Cerebellar nuclear complex (tissue), 1 donor: Measurements from ENCODE around the gene FNDC3B.
"Not testable (repeated sequence)": the region's sequence is repeated elsewhere in the genome, so short reads cannot be mapped to it uniquely, and the experiment has no call there.

ENCODE experiments used
- DNase-seq, 2 experiments: peaks; one replicate each; lab custom pipeline; 2025; lab: John Stamatoyannopoulos, UW

FNDC3B gene

DNA sequence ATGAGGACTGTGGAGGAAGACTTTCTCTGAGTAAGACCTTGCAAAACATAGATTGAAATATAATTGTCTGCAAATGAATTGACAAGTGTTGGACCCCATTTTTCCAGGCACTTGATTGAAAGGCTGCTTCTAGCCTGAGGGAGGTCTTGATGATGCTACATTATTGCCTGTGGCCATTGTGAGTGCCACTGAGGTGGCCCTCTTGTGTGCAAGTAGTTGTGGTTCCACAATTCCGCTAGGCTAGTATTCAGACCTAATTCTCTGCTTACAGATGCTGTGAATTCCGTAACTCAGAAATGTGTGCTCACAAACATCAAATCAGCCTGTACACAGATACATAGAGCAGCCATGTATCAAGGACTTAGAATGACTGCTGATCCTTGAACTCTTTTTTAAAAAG lies 34.7 kb downstream of the FNDC3B start:
- no peak for DNase-seq

DNA sequence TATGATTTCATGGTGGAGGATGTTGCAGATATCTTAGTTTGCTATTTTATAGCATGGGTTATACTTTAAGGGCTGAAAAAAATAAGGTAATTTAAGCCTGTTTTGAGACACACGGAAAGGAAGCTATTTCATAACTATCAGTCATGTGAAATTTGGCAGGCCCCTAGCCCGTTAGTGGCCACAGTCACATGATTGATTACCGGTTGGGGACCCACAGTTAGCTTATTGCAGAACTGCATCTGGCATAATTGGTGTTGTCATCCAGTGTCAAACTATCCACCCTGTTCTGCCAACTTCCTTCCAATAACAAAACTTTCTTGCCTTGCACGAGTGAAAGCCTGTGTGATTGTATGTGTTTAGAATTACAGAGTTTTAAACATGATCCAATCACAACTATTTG lies 35.2 kb downstream of the FNDC3B start:
- DNase-seq = no peak

DNA sequence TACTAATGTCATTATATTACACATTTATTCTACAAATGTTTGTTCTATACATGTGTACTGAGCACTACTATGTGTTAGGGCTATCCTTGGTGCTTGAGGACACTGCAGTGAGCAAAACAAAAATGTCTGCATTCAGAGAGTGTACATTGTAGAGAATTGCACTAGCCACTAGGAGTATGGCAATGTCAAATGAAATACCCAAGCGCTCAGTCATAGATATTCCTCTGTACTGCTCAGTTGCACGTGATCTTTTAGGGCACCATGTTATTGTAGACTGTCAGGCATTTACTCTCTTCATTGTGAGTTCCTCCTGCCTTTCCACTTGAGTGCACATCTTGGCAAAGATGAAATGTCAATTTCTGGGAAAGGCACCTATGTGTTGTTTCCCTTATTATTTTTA lies 36.8 kb downstream of the FNDC3B start:
- DNase-seq = no peak

DNA sequence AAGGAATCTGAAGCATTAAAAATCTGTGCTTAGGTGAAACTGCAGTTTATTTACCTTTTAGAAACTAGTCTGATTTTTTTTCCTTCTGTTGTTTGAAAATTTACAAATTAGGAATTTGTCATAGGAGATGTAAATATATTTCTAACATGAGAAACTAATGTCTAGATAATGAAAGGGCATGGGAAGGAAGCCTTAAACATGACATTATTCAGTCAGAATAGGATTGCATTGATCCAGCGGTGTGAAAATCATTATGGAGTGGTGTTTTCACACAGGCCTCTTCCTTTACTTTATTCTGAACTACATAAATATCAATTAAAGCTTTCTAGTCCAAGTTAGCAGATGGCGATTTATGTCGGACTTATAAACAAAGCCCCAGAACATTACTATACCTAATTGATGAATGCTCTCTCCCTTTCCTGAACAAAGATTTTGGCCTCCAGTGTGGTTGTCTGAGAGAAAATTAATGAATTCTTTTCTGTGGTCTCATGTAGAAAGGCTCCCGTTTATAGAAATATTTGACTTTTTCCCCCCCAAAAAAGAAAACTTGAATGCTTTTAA lies 37.9 kb downstream of the FNDC3B start:
- DNase-seq = no peak

DNA sequence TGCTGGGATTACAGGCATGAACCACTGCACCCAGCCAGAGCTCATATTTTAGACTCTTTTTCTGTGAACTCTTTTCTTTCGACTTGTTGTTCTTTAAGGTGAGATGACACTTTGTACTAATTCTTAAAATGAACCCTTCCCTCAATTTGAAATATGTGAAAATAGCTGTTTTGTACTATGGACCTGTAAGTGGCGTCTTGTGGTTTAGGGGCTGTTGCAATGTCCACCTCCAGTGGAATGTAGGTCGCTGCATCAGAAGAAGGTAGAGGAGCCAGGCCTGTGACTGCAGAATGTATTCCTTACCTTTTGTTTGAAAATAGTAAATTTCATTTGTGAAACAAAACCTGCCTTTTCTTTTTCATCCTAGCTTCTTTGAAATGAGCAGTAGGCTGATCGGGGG lies 38.9 kb downstream of the FNDC3B start:
- DNase-seq = no peak

DNA sequence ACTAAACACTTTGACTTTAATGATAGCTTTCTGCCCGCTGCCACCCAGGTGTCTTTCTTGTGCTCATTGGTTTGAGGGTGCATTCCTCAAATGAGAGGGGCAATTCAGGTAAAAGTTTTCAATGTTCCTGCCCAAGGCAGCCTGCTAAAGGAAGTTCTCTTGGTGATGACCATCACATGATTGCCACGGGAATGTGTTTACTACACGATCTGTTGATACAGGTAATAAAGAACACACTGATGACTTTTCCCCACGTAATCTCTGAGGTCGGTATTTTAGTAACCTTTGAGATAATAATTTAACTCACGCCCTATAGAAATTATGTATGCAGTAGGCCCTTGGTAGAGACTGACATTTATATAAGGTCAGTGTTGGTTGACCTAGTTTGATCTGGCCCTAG lies 39.3 kb downstream of the FNDC3B start:
- DNase-seq = no peak

DNA sequence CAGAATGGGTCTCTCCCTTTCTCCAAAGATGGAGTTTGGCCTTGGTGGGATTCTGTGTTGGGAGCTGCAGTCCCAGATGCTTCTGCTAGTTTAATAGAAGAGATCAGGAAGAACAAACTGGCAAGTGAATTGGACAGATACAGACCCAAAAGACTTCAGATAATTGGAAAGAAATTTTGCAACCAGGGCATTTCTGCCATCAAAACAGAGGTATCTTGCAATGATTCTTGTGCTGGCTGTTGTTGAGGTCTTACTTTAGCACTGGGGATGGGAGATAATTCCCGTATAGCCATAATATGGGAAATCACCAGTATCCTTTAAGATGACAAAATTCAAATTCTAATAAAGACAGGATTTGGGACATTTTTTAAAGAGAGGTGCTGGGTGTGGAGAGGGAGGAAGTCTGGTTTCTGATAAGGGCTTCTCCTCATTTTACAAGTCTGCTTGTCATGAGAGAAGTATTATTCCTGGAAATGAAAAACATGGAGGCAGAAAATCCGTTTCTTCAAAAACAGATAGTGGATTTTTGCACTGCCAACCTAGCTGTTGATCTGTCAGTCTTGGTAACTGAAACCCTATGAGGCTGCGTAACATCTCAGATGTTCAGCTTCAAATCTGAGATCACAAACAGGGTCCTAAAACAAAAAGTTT lies 40.1 kb downstream of the FNDC3B start:
- DNase-seq = no peak

DNA sequence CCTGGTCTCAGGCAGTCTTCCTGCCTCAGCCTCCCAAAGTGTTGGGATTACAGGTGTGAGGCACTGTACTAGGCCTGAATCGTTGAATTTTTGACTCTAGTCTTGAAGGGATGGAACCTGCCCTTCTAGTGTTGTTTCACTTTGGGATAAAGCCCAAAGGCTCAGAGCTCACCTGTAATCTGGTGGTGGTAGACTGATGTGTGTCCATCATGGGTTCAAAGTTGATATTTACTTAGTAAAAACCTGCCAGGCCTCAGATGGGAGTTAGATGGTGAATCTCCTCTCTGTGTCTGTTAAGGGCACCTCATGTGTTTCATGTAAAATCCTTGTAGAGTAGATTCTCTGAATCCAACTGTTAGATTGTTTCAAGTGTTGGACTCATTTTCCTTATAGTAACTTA lies 41.1 kb downstream of the FNDC3B start:
- no peak for DNase-seq

DNA sequence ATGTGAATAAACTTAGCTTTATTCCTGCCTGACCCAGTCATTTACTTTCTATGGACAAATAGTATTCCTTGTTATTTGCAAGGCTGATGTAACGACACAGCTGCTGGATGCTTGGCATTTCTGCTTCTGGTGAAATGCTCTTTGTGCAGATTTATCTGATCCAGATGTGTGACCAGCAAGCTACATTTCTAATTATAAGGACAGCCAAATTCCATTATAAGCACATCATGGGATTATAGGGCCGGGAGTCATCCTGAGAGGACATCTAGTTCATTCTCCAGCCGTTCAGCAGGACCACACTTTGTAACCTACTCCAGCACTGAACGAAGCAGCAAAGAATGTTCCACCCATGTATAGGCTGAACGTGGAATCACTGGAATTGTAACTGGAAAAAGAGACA lies 42.9 kb downstream of the FNDC3B start:
- no peak for DNase-seq

DNA sequence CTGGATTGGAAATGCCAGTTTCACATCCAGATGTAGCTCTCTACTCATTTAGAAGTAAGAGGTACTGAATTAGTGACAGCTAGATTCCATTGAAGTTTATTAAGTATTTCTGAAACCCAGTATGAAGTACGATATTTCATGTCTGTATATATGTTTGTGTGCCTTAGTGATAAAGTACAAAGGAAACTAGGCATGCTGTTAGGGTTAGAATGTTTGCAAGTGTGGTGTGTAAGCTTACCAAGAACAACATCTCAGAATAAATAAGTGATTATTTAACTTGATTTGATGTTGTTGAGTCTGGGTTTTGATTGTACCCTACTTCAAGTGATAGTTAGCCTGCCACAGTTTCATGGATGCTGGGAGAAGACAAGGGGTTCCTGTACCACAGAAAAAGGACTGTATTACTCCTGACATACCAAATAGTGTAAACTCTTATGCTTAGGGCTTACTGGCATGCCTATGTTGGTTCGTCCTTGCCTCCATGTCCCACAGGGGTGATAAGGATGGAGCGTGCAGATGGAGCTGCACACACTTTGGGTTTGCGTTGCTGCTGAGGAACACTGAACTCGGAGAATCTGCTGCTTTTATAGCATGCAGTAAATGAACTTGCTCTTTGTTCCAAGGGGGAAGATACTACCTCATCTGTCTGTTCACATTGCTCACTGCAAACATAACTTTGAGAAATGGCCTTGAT lies 43.6 kb downstream of the FNDC3B start:
- DNase-seq = no peak

DNA sequence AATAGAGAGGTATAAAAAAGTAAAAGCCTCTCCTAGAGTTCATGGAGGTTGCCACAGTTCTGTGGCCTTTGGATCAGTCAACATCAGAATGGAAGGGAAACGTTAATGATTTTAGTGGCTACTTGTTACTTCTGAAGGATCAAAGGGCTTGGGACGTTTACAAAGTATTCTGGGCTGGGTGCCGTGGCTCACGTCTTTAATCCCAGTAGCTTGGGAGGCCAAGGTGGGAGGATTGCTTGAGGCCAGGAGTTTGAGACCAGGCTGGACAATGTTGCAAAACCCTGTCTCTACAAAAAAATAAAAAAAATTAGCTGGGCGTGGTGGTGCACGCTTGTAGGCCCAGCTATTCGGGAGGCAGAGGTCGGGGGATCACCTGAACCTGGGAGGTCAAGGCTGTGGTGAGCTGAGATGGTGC lies 44.6 kb downstream of the FNDC3B start:
- no peak for DNase-seq

DNA sequence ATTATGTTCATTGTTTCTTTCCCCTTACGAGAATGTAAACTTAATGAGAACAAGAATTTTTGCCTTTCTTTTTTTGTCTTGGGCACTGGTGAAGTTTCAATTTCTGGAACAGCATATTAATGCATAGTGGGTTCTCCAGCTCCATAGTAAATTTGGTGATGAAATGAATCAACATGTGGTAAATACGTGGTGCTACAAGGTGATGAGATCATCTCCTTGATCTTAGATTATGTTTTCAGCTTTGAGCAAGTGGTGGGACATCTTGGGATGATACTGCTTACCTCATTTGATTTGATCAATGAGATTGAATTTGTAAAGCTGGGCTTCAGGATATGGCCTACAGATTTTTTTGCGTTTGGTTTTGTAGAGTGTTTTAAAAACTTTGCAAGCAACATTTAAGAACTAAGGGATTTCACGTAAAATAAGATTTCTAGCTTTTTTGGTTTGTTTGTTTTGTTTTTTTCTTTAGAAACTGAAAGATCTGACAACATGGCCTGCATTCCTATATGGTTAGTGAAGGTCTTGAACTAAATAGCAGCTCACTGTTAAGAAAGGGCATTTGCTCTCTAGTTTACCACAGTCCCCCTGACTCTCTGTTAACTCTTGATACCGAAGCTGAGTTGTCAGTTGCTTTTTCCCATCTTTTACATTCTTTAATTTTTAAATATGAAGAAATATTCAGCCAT lies 45.6 kb downstream of the FNDC3B start:
- no peak for DNase-seq

DNA sequence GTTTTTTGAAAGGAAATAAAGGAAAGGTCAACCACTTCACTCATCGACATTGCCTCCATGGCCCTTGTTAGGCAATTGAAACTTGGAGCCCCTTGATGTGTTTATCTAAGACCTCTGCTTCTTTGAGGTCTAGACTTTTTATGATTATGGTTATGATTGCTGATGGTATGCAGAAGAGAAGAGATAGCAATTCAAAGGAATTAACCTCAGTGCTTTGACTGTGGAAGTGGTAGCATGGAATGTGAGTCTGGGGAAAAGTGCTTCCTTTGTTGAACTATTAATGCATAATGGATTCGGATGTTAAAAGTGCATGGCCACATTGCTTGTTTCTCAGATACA lies 46.1 kb downstream of the FNDC3B start:
- no peak for DNase-seq

DNA sequence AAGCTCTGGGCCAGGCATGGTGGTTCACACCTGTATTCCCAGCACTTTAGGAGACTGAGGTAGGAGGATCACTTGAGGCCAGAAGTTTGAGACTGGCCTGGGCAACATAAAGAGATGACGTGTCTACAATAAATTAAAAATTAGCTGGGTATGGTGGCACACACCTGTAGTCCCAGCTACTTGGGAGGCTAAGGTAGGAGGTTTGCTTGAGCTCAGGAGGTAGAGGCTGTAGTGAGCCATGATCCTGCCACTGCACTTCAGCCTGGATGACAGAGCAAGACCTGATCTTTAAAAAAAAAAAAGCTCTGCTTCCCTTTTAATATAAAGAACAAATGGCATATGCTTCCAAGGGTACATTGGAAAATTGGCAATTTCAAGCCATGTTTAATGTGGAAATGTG lies 46.7 kb downstream of the FNDC3B start:
- no peak for DNase-seq

DNA sequence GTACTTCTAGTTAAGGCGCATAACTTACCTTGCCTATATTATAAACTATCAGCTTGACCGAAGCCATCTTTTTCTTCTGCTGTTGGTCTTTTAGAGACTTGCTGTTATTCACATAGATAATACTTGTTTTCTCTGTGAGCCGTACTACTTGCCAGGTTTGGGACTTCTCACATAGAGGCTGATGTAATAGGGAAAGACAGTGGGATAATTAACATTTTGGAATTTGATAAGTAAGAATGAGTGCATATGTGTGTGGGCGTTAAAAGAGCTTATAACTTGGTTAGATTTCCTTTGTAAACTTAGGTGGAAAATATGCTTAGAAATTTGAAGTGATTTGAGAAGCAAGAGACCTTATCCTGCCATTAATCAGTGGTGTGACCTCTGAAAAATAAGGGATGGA lies 47.8 kb downstream of the FNDC3B start:
- no peak for DNase-seq

DNA sequence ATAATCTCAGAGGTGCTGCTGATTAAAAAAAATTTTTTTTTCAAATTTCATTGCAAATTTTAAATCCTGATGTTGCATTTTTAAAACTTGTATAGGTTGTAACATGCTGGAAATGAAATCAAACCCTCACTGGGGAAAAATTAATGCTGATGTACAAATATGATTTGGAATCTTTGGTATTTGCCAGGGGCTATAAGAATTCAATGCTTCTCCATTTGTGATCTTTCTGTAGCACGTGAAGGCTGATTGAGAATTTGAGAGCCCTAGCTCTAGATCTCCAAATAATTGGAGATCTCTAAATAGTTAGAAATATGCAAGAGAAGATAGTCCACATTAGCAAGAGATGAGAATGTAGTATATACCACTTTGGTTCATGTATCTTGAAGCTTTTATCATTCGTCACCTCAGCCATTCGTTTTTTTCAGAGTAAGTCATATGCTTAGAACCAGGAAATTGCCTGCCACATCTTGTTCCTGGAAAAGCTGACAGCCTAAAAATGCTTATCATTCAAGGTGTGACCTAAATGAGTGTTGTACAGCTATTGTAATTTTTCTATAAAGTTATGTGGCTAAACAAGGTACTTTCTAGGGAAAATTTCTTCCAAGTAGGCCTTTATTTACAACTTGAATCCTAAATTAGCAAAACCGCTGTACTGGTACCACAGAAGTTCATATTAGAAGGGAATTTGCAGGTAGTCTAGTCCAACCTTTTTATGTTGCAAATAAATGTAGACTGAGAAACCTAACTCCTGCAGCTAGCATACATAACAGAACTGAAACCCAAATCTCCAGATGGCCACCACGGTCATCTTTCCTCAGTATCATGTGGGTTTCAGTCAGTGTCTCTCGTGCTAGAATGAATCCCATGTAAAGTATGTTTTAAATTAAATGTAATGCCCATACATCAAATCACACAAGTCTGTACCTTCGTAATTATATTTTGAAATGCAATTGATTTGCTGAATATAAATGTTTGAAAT lies 48.5 kb downstream of the FNDC3B start:
- no peak for DNase-seq

DNA sequence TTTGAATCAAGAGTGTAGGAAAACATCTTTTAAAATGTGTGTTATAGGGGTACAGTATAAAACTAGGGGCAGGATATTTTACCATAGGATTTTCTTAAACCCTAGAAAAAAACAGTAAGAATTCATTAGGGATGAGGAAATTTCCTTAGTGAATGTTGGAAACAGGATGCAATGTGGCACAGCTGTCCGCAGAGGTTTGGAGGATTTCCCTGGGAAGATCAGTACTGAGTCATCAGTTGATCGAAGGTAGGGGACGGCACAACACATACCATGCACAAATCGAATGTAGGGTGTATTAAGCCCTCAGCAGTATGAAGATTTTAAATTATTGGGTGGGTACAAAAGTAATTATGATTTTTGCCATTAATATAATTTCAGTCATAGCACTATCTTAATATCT lies 49.9 kb downstream of the FNDC3B start:
- DNase-seq = no peak

DNA sequence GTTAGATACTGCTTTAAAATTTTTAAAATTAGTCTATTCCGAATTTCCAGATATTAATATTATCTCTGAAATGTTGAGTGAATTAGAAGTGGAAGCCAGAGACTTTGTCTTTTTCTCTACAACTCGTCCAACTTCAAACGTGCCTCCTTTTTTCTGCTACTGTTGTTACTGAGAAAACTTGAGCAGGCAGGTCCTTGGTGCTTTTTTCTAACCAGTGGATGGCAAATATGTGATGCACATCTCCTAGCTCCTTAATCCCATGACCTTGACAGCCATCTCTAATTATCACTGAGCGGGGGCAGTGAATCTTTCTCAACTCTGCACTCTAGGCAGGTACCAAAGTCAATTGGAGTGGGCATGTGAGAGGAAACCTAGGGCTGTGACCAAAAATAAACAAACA lies 50.7 kb downstream of the FNDC3B start:
- DNase-seq = no peak

DNA sequence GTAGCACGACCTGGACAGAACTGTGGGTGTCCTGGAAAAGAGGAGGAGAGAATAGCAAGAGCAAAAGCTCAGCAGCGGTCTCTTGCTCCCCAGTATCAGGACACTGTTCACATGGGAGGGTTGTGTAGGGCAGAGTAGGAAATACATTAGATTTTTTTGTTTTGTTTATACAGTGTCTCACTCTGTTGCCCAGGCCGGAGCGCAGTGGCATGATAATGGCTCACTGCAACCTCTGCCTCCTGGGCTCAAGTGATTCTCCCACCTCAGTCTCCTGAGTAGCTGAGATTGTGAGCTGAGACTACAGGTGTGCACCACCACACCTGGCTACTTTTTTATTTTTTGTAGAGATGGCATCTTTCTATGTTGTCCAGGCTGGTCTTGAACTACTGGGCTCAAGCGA lies 53.3 kb downstream of the FNDC3B start:
- no peak for DNase-seq

DNA sequence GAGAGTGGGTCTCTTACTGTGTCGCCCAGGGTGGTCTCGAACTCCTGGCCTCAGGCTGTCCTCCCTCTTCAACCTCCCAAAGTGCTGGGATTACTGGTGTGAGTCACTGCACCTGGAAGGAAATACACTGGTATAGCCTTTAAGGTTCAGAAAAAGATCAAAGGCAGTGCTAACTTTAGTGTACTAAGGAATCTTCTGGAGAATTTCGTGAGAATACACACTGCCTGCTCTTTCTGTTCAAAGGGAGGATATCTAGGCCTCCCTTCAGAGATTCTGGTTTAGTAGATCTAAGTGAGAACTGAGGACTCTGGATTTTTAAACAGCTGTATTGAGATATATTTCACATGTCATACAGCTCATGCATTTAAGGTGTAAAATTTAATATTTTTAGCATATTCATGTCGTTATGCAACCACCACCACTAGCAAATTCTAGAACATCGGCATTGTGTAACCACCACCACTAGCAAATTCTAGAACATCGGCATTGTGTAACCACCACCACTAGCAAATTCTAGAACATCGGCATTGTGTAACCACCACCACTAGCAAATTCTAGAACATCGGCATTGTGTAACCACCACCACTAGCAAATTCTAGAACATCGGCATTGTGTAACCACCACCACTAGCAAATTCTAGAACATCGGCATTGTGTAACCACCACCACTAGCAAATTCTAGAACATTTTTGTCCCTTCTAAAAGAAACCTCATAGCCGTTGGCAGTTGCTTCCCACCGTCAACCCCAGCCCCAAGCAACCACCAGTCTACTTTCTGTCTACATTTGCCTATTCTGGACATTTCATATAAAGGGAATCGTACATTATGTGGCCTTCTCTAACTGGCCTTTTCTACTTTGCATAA lies 54.4 kb downstream of the FNDC3B start:
- DNase-seq = not testable (repeated sequence)
